Gastrocnemius medialis (tissue), 4 donors: Measurements from ENCODE around the gene BLOC1S3.

ENCODE experiments used
- CTCF ChIP-seq, 5 experiments: fragments of 450-650 bp in 3 of 5; fragments of 200-600 bp in 2 of 5; sonication (generic) in 2 of 5; IDR thresholded peaks in 4 of 5; conservative IDR thresholded peaks in 1 of 5; 1 replicate in 4 of 5; 2 replicates in 1 of 5; pipeline ENCODE4 v1.5.1; 2016 to 2019; ENCODE audit warnings: antibody characterized with exemption in 5 of 5, mild to moderate bottlenecking in 3 of 5, moderate library complexity in 3 of 5
- POLR2A ChIP-seq, 2 donors: fragments of 450-650 bp; IDR thresholded peaks; one replicate each; pipeline ENCODE4 v1.6.1; 2017; ENCODE audit warnings: antibody characterized with exemption in 2 of 2, mild to moderate bottlenecking in 2 of 2, moderate library complexity in 2 of 2

DNA sequence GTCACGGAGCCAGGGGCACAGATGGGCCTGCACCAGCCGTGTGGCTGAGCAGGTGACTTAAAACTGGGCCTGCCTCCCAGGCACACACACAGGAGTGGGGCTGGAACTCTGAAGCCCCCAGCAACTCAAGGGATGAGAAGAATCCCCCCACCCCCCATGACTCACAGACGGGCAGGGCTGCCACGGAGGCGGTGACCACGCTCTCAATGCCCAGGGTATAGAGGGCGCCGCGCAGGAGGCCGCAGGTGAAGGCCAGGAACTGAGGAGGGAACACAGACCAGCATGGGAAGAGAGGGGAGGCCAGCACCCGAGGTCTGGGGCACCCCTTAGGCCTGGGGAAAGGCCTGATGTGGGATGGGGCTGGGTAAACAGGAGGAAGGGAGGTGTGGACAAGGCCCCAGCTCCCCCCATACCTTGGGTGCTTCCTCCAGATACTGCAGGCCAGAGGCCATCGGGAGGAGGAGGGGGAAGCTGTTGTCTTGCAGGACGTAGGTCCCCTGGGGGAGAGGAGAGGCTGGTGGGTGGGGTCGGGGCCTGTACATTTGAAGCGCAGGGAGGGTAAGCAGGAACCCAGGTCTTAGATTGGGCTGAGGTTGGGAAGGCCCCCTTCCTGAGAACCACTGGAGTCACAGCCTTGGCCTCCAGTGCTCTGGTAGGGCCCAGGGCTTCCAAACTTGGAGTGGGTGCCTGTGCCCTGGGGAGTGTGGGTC, 14.7 kb upstream of the BLOC1S3 start:
- TF ChIP-seq CTCF (IDR thresholded peaks at IDR 0.05 in 4 of 5, conservative IDR thresholded peaks at IDR 0.05 in 1 of 5): no peak
- TF ChIP-seq POLR2A (IDR thresholded peaks at IDR 0.05): no peak
